ENCODE measurements around the gene TMEFF1. TPM values are rescaled to one million over a fixed set of nuclear protein-coding genes. Genes with fewer than 3 reads are reported as not detected.

The TMEFF1 gene
- polyA plus RNA-seq, 10 donors: 0.35 to 3.8 (median 1.9) TPM

DNA sequence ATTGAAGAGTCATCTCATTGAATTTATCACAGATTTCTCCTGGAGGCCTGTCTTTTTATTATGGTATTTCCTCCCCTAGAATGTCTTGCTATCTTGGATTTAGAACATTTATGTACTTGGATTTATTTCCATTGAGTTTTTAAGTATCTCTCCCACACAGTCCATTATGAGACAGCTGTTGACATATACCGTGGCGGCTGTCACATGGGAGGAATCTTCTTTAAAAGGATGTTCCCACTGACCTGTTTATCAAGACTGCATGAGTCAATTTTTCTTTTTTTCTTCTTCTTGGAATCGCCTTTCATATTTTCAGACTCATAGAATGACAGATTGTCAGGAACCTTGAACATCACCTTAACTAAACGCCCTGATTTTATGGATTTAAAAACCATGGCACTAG is 102.1 kb downstream of the TMEFF1 start:
- DNase-seq: no peak

DNA sequence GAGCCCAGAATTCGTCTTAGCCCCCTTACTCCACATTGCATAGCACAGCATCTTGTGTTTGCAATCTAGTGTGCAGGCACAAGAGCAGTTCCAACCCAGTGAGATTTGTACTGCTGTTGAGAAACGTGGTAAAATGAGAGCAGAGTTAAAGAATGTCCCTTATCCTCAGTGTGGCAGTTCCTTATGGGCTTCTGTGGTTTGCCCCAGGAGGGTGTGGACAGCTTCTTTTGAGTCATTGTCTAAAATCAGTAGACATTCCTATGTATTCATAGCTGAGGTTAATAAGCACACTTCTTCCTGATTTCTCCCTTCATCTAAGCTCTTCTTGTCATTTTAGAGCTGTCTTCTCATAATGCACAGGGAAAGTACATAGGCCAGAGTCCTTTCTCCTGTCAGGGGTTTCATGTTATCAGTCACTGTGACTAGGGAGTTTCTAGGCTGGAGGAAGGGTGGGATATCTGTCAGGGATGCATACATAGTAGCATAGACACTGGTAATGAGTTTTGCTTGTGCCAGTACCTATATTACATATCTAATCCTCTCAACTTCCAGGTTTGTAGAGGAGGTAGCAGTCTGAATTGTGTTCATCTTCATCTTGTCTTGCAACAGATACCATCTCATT is 102.9 kb downstream of the TMEFF1 start:
- peak in 1 of 3 donors; percentile 67 for DNase-seq

DNA sequence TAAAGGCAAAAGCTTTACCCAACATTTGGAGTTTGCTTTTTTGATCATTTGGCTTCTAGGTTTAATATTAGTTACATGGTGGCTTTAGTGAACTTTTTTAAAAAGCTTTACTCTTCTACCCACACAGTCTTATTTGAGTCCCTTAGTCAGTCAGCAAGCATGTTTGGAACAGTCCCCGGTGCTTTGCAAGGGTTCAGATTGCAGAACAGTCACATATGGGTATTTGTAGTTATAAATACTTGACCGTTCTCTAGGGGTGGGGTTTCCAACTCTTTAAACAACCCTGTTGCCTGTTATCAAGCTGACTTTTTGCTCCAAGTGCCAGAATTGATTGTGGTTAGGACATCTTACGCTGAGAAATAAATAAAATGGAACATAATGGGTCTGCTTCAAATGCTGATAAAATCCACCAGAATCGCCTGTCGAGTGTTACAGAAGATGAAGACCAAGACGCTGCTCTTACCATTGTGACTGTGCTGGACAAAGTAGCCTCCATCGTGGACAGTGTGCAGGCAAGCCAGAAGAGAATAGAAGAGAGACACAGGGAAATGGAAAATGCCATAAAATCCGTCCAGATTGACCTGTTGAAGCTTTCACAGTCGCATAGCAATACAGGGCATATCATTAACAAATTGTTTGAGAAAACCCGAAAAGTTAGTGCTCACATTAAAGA is 105.0 kb downstream of the TMEFF1 start, which contains the start of gene CAVIN4:
CAVIN4 (plus strand) TSS at position 304 of the 673 bp plus-strand sequence; CDS start at position 369, 65 bp downstream.
- DNase-seq: peak in 1 of 3 donors; percentile 62

DNA sequence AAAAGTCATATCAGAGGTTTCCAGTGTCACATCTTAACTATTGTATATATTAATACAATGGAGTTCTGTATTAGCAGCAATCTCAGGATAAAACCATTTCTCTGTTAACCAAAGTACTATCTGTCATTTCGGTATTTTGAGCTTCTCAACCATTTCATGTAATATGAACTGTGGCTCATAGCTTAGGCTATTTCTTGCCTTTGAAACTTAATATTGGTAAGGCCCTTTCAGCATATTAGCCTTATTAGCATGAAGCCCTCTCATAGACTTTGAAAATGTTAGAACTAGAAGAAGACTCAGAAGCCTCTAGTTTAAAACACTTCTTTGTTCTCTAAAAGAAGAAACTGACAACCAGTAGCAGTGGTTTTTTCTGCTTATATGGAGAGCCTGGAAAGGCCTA is 105.7 kb downstream of the TMEFF1 start:
- DNase-seq: no peak

DNA sequence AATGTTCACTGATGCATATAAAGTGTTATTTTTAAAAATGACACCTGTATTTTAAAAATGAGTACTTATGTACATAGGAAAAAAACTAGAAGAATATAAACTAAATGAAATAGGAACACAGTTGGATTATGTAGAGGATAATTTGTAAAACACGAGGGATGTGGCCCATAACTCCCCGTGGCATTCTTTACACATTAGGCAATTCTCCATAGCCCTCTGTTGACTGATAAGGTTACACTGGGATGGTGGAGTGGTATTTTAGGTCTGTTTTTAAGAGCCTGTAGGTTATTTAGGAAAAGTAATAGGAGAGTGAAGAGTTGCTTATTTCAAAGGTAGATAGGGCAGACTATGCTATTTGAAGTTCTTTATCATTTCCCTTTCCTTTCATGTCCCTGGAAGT is 106.7 kb downstream of the TMEFF1 start:
- DNase-seq: no peak

DNA sequence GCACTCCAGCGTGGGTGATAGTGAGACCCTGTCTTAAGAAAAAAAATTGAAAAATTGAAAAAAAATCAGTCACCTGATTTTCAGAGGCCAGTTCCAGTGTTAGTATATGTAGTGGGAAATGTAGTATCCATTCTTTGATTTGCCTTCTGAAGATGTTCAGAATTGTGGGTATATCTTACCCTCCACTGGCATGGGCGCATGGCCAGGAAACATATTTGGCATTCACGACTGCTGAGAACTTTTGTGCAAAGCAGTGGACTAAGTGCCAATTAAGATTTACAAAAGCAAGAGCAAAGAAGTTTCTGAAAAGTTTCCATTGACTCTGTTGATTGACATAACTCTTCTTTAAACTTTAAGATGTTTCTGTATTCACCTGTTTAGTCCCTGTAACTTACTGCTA is 107.3 kb downstream of the TMEFF1 start:
- no peak for DNase-seq

DNA sequence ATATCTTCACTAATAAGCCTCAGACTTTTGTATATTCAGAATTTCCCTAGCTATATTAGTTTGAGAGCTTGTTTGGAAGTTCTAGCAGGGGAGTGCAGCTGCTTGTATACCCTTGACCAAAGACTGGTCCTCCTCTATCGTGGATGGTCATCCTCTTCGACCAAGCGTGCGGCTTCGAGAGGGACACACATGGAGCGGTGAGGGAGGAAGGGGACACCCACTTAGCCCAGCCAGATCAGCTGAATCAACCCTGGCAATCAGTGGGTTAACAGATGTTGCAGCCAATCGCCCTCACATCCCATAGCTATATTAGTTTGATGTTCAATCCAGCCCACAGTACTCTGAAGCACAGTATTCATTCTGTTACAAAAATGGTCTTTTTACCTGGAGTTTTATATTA is 108.1 kb downstream of the TMEFF1 start:
- no peak for DNase-seq

DNA sequence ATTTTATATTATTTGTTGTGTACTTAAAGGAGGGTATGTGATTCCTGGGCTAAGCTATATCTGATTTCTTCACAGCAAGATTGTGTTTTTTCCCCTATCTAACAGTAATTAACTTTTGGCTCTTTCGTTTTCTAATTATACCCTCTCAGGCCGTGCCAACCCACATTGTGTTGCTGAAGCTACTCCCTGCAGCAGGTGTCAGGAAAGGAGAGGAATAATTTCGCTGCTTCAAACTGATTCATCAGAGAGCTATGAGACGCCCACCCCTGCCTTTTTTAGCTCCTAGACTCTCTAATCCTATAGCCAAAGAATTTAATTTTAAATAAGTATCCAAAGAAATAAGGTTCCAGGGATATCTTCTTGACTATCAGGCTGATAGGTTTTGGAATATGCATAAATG is 108.7 kb downstream of the TMEFF1 start:
- no peak for DNase-seq

DNA sequence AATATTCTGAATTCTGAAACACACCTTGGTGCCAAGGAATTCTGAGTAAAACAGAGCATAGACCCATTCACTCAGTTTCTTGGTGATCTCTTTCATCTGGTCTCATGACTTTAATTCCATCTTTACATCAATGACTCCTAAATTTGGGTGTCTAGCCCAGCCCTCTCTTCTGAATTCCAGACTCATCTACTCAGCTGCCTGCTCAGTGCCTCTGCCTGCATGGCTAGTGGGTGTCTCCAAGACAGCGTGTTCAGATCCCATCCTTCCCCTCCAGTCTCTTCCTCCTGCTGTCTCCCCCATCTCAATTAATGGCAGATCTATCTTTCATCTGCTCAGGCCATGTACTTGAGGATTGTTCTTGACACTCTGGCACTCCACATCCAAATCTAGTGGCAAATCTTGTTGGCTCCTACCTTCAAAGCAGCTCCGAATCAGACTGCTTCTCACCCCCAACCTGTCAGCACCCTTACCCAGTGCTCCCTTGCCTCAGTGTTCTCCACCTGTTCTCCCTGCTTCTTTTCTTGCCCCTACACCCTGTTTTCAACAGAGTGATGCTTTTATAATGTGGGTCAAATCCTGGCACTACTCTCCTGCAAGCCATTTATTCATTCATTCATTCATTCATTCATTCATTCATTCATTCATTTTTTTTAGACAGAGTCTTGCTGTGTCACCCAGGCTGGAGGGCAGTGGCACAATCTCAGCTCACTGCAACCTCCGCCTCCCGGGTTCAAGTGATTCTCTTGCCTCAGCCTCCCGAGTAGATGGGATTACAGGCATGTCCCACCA is 110.3 kb downstream of the TMEFF1 start:
- DNase-seq: no peak

DNA sequence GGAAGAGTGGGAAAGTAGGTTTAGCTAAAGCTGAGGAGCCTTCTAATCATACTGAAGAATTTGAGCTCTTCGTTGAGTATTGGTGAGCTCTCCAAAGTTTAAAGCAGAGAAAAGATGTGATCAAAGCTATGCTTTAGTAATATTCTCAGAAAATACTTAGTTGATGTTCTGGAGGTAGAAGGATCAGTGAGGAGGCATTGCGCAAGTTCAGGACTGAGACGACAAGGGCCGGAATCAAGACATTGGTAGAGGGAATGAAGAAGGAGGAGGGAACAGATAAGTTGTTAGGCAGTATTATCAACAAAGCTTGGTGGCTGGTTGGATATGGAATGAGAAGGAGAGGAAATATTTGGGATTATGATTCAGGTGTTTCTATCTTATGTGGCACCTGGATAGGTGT is 112.0 kb downstream of the TMEFF1 start:
- no peak for DNase-seq

DNA sequence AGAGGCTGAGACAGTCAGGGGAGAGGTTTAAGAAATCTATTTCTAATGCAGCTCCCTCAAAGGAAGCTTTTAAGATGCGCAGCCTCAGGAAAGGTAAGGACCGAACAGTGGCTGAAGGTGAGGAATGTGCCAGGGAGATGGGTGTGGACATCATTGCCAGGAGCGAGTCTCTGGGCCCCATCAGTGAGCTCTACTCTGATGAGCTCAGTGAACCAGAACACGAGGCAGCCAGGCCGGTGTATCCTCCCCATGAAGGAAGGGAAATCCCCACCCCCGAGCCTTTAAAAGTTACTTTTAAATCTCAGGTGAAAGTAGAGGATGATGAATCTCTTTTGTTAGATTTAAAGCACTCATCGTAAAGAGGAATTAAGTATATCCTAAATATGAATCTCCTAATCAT is 113.1 kb downstream of the TMEFF1 start:
- DNase-seq: no peak

DNA sequence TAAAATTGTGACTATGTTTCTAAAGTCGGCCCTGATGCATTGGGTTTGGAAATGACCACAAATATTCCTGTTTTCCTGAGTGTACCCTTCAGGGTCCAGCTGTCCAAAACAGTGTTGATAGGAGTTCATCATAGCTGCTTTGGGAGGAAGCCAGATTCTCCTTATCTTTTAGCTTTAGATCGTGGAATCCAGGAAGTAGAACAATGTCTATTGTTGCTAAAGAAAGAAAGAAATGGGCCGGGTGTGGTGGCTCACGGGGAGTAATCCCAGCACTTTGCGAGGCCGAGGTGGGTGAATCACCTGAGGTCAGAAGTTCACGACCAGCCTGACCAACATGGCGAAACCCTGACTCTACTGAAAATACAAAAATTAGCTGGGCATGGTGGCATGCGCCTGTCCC is 114.4 kb downstream of the TMEFF1 start:
- DNase-seq: no peak

DNA sequence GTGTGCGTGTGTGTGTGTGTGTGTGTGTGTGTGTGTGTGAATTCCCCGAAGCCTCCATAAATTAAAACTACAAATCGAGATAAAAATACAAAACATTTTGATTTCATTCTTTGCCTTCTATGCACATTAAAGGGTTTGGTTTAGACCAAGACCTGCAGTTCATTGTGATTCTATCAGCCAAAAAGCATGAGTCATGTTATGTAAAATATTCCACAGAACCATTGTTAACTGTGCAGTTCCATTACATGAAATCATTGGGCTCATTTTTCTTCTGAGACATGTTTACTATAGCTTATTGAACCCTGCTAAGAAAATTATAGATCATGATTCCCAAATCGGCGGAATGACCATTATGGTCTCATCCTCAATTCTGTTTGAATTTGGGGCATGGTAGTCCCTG is 116.6 kb downstream of the TMEFF1 start:
- DNase-seq: no peak

DNA sequence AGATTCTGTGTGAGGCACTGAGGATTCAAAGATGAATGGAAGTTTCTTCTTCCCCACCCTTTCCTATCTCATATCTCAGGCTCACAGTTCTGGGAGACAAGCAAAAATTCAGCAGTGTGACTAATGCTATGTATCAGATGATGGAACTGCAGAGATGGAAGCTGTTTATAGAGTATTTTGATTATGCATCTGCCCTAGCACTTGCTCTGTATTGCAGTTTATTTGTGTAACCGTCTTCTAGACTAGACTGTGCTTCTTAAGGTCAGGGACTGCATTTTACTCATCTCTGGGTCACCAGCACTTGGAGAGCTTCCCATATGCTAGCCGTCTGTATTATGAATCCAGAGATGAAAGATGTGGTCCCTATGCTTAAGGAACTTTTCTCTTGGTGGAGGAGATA is 117.5 kb downstream of the TMEFF1 start:
- DNase-seq: no peak

DNA sequence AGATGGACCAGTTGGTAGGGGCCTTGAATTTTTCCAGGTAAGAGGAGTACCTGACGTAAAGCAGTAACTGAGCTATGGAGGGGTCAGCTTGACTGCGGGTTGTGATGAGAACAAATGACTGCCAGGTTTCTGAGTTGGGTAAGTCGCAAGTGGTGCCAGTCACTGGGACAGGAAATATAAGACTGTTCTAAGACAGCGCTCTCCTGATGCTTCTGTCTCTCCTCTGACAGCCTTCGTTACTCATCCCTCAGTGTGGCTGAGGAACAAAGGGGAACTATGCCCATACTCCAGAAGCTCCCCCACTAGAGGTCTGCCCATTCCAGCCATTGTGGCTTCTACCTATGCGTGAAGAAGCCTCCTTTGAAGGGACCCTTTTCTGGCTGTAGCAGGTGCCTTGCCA is 118.2 kb downstream of the TMEFF1 start:
- DNase-seq: no peak

DNA sequence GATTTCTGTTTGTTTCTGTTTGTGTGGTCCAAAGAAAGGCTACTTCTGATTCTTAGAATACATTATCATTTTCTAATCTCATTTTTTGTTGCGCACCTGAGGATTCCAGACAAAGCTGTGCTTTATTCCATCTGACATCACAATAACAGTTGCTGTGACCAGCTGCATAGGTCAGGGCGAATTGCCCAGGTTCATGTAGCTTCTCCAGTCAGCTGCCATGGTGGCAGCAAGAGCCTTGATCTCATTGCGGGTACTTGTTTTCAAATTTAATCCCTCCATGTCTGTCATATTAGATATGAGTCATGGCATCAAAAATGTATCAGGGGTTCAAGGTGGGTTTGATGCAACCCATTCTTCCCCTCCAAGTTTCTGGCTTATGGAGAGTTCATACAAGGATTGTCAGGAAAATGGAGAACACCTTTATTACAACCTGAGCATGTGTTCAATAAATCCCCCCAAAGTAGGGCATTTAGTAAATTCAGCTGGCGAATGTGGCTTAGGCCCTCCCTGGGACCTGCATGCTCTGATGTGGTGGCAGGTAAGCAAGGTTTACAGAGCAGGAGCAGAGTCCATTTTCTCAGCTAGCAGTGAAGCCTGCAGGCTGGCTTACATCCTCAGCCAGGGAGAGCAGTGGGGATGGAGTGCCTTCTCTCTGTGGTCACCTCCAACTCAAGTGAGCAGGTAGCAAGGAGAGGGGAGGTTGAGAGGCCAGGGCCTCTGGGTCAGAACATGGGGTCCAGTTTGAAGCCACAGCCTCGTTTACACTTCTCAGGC is 118.9 kb downstream of the TMEFF1 start:
- DNase-seq: no peak

DNA sequence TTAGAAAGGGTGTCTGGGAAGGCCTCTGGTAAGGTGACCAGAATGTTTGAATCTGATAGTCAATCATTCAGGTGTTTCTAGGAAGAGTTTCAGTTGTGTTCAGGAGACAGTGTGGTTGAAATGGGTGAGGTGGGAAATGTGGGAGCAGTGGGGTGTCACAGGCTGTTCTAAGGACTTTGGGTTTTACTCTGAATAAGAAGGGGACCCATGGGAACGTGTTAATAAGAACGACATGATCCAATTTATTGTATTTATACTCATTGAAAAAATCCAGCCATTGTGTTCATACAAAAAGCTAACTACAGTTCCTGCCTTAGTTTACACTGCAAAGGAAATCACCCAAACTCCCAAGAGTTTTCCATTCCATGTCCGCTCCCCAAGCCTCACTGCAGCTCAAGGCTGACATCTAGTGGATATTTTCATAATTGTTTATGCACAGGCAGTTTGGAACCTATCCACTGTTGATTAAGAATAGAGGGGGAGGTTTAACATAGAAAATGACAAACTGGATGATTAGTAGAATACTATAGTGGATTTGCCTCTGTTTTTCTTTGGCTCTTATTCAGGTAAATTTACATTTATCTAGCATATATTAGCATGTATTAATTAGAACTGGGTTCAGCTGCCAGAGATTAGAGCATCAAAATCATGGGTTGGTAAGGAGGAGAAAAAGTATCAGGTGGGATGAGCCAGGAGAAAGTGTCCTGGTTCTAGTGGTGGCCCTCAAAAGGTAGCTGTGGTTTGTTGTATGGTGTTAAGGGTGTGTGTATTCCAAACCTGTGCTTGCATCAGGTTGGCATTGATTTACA is 122.6 kb downstream of the TMEFF1 start:
- DNase-seq: peak; percentile 59 to 83 (median 76)

DNA sequence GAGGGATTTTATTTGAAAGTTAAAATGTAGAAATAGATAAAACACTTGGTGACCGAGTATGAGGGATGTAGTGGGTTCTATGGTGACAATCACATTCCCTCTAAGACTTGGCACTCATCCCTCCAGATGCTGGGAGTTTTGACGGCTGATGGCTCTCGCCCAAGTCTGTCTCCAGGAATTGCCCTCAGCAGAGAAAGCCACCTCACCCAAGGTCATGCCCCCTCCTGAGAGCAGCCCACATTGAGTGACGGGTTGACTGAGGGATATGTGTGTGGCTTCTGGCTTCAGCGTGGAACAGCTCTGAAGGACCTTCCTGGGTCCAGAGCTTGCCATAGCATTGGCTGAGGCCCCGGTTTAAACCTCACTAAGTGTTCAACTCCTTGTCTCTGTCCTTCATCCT is 124.3 kb downstream of the TMEFF1 start:
- DNase-seq: no peak

DNA sequence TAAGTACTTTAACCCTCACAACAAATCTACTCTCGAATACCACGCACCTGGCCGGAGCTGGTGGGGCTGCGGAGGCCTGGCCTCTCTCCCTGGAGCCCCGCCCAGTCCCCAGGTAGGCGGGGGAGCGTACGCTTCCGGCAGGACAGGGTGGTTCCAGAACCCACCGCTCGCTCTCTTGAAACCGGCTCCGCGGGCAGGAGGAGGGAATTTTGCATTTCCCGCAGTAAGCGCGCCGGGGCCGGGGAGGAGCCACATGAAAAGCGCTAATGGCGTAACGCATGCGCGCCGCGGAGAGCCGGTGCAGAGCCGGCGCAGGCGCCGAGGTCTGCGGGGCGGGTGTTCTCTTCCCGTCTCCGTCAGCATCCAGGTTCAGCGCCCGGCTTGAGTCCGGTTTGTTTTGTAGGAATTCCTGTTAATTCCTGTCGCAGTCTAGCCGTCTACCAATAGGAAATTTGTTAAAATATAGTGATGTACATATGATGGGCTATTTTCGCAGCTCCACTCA is 125.7 kb downstream of the TMEFF1 start:
- peak; percentile 65 to 89 (median 85) for DNase-seq

DNA sequence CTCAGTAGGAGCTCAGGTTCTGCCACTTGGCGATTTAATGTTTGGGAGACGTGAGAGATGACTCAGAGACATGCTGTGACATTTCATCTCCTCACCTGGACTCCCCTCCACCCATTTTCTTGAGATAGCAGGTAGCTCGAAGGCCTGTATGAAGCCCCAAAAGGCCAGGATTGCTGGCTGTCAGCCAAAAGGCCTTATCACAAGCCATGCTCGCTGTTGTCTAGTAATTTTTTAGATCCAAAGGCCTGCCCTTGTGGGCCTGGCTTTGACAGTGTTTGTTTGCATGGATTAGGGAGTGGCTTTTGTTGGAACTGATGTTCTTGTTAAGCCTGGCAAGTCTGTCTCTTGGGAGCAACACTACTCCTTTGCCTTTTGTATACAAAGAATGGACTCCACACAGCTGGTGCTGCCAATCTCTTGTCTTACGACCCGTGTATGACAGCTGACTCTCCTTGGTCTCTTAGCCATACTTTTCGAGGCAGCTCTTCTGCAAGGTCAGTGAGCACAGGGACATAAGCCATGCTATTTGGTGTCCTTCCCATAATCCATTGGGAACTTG is 127.7 kb downstream of the TMEFF1 start:
- DNase-seq: peak; percentile 44 to 73 (median 72)

DNA sequence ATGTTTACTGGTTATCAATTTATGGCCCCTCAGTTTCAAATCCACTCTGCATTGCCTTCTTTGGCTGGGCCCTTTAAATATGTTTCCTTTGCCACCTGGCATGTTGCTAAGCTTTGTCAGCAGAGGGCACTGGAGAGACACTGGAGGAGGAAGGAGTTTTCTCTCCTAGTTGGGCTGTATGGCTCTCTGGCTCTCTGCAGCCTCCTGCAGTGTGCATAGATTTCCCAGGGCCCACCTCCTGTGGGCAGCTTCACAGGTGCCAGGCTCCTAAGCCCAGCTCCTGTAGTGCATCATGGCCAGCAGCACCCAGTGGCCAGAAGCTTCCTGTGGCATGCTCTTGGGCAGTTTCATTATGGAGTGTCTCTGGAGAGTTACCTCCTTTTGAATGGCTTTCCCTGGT is 128.3 kb downstream of the TMEFF1 start:
- peak in 1 of 3 donors; percentile 52 for DNase-seq
